Activated naive CD4-positive, alpha-beta T cell treated with anti-CD3 and anti-CD28 coated beads, Interleukin-2, amount 10 ng/mL, durations not matched to agents 5 hours and 36 hours (primary cell): ENCODE data around the gene ARGLU1. TPM values are rescaled to one million over a fixed set of nuclear protein-coding genes. Genes with fewer than 3 reads are reported as not detected.

Source experiments
- total RNA-seq, 2 experiments: library from RNA; stranded (reverse); gene quantifications; one replicate each; pipeline ENCODE4 v1.2.3, GENCODE V29; 2021

The ARGLU1 gene, protein sequence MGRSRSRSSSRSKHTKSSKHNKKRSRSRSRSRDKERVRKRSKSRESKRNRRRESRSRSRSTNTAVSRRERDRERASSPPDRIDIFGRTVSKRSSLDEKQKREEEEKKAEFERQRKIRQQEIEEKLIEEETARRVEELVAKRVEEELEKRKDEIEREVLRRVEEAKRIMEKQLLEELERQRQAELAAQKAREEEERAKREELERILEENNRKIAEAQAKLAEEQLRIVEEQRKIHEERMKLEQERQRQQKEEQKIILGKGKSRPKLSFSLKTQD
- 100 to 1,000 TPM; 127 to 142 TPM for total RNA-seq

DNA sequence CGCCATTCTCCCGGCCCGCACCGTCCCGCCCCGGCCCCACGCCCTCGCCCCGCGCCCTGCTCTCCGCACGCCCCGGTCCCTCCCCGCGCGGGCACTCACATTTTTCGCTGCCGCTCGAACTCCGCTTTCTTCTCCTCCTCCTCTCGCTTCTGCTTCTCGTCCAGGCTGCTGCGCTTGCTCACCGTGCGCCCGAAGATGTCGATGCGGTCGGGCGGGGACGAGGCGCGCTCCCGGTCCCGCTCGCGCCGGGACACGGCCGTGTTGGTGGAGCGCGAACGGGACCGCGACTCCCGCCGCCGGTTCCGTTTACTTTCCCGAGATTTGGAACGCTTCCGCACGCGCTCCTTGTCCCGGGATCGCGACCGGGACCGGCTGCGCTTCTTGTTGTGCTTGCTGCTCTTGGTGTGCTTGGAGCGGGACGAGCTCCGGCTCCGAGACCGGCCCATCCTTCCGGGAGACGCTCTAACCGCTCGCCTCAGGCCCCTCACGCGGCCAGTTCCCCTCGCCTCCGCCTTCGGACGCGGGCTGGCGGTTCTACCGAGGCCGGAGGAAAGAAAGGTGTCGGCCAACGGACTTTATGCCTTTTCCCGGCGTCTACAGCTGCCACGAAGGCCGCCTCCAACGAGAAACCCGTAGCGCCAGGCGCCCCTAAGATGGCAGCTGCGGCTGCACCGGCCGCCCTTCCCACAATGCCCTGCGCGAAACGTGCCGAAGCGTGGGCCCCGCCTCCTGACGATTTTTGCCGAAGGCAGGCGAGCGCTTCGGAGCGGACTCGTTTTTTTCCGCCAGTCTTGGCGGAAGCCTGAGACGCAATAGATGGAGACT, at the start of gene ARGLU1:
Gene ARGLU1, minus strand, starts transcription at position 664 of the 825 bp plus-strand sequence. Its CDS starts 218 bp downstream, at position 446.

DNA sequence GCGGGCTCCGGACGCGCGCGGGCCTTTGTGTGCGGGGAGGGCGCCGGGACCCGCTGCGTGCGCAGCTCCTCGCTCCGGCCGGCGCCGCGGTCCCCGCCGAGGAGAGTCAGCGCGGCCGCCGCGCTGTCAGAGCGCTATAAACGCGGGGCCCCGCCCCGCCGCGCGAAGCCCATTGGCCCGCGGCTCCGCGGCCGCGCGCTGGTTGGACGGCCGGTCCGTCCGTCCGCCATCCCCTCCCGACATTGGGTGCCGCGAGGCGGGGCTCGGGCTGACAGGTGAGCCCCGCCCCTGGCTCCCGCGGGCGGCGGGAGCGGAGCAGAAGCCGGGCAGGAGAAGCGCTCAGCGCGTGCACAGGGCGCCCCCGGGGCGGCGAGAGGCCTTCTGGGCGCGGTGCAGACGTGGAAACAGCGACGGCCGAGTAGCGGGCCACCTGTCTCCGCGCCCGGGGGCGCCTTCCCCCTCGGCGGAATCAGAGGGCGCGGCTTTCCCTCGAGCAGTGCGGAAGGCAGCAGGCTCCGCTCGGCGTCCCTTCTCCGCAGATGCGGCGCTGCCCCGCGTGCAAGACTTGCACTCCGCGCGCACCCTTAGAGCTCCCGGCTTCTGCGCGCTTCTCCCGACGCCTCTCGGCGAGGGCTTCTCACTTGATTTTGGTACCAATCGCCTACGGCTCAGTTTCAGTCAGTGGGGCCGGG, 32.2 kb downstream of the ARGLU1 start, which contains the start of gene EFNB2:
Gene EFNB2, minus strand, starts transcription at position 111 of the 692 bp plus-strand sequence. CDS start 698 bp downstream, outside the sequence.

Other genes with a start within 250 kb of the ARGLU1 start
- gene EFNB2, start 32.5 kb downstream of the ARGLU1 start, total RNA-seq = under 1 TPM; 0.10 to 0.19 TPM